ENCODE measurements around the gene CDH23.

CDH23 gene

DNA sequence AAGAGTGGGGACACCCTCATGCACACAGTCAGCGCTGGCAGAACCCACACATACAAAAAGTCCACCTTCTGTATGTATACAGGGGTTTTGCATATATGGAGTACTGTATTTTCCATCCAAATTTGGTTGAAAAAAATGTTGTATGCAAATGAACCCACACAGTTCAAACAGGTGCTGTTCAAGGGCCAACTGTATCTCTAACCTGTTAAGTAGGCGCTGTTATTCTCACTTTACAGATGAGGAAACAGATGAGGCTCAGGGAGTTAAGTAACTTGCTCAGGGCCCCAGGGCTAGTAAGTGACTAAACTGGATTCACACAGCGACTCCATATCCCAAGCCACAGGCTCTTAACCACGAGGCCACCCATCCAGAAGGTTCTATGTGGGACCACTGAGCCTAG is 252.9 kb downstream of the CDH23 start:
- no peak for ATAC-seq
- no peak for TF ChIP-seq ESRRG (CRISPR knock-in tag; IDR thresholded peaks at IDR 0.05)
- no peak for TF ChIP-seq ZC3H10 (CRISPR knock-in tag; IDR thresholded peaks at IDR 0.05)
- TF ChIP-seq ZFP30 (CRISPR knock-in tag; IDR thresholded peaks at IDR 0.05) = no peak
- TF ChIP-seq, protein P1, sequence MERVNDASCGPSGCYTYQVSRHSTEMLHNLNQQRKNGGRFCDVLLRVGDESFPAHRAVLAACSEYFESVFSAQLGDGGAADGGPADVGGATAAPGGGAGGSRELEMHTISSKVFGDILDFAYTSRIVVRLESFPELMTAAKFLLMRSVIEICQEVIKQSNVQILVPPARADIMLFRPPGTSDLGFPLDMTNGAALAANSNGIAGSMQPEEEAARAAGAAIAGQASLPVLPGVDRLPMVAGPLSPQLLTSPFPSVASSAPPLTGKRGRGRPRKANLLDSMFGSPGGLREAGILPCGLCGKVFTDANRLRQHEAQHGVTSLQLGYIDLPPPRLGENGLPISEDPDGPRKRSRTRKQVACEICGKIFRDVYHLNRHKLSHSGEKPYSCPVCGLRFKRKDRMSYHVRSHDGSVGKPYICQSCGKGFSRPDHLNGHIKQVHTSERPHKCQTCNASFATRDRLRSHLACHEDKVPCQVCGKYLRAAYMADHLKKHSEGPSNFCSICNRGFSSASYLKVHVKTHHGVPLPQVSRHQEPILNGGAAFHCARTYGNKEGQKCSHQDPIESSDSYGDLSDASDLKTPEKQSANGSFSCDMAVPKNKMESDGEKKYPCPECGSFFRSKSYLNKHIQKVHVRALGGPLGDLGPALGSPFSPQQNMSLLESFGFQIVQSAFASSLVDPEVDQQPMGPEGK (CRISPR knock-in tag; IDR thresholded peaks at IDR 0.05; ENCODE audit: borderline replicate concordance) = no peak
- TF ChIP-seq, protein P2, sequence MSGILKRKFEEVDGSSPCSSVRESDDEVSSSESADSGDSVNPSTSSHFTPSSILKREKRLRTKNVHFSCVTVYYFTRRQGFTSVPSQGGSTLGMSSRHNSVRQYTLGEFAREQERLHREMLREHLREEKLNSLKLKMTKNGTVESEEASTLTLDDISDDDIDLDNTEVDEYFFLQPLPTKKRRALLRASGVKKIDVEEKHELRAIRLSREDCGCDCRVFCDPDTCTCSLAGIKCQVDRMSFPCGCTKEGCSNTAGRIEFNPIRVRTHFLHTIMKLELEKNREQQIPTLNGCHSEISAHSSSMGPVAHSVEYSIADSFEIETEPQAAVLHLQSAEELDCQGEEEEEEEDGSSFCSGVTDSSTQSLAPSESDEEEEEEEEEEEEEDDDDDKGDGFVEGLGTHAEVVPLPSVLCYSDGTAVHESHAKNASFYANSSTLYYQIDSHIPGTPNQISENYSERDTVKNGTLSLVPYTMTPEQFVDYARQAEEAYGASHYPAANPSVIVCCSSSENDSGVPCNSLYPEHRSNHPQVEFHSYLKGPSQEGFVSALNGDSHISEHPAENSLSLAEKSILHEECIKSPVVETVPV (CRISPR knock-in tag; IDR thresholded peaks at IDR 0.05) = no peak
- no peak for TF ChIP-seq OSR1 (CRISPR knock-in tag; IDR thresholded peaks at IDR 0.05)
- TF ChIP-seq, protein P3, sequence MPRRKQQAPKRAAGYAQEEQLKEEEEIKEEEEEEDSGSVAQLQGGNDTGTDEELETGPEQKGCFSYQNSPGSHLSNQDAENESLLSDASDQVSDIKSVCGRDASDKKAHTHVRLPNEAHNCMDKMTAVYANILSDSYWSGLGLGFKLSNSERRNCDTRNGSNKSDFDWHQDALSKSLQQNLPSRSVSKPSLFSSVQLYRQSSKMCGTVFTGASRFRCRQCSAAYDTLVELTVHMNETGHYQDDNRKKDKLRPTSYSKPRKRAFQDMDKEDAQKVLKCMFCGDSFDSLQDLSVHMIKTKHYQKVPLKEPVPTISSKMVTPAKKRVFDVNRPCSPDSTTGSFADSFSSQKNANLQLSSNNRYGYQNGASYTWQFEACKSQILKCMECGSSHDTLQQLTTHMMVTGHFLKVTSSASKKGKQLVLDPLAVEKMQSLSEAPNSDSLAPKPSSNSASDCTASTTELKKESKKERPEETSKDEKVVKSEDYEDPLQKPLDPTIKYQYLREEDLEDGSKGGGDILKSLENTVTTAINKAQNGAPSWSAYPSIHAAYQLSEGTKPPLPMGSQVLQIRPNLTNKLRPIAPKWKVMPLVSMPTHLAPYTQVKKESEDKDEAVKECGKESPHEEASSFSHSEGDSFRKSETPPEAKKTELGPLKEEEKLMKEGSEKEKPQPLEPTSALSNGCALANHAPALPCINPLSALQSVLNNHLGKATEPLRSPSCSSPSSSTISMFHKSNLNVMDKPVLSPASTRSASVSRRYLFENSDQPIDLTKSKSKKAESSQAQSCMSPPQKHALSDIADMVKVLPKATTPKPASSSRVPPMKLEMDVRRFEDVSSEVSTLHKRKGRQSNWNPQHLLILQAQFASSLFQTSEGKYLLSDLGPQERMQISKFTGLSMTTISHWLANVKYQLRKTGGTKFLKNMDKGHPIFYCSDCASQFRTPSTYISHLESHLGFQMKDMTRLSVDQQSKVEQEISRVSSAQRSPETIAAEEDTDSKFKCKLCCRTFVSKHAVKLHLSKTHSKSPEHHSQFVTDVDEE (CRISPR knock-in tag; IDR thresholded peaks at IDR 0.05) = no peak
- TF ChIP-seq RARB (CRISPR knock-in tag; IDR thresholded peaks at IDR 0.05) = no peak
- TF ChIP-seq ZNF70 (CRISPR knock-in tag; IDR thresholded peaks at IDR 0.05) = no peak
- no peak for TF ChIP-seq ISL1 (CRISPR knock-in tag; IDR thresholded peaks at IDR 0.05)
- TF ChIP-seq, protein P4, sequence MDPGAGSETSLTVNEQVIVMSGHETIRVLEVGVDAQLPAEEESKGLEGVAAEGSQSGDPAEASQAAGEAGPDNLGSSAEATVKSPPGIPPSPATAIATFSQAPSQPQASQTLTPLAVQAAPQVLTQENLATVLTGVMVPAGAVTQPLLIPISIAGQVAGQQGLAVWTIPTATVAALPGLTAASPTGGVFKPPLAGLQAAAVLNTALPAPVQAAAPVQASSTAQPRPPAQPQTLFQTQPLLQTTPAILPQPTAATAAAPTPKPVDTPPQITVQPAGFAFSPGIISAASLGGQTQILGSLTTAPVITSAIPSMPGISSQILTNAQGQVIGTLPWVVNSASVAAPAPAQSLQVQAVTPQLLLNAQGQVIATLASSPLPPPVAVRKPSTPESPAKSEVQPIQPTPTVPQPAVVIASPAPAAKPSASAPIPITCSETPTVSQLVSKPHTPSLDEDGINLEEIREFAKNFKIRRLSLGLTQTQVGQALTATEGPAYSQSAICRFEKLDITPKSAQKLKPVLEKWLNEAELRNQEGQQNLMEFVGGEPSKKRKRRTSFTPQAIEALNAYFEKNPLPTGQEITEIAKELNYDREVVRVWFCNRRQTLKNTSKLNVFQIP (CRISPR knock-in tag; IDR thresholded peaks at IDR 0.05; ENCODE audit: borderline replicate concordance, low read depth) = no peak
- no peak for TF ChIP-seq CSDC2 (CRISPR knock-in tag; IDR thresholded peaks at IDR 0.05)
- no peak for TF ChIP-seq ZNF8 (CRISPR knock-in tag; IDR thresholded peaks at IDR 0.05)

DNA sequence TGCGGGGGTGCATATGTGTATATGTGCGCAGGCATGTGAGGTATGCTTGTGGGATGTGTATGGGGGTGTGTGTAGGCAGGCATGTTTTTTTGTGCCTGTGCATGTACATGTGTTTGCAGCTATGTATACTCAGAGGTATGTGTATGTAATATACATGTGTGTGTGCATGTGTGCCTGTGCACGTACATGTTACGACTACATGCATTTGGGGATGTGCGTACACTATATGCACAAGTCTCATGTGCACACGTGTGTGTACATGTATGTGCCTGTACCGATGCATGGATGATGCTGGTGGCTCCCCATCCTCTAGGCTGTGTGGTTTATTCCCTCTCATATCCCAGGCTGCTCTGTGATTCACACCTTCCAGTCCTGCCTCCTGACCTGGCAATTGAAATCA is 253.7 kb downstream of the CDH23 start:
- no peak for ATAC-seq
- TF ChIP-seq, protein P4 (CRISPR knock-in tag; IDR thresholded peaks at IDR 0.05; ENCODE audit: borderline replicate concordance, low read depth) = no peak
- TF ChIP-seq ZFP3 (CRISPR knock-in tag; IDR thresholded peaks at IDR 0.05) (no peak), OSR1 (CRISPR knock-in tag; IDR thresholded peaks at IDR 0.05) (no peak), ZFP30 (CRISPR knock-in tag; IDR thresholded peaks at IDR 0.05) (no peak), RARB (CRISPR knock-in tag; IDR thresholded peaks at IDR 0.05) (no peak)
- TF ChIP-seq, protein P1 (CRISPR knock-in tag; IDR thresholded peaks at IDR 0.05; ENCODE audit: borderline replicate concordance) = no peak

DNA sequence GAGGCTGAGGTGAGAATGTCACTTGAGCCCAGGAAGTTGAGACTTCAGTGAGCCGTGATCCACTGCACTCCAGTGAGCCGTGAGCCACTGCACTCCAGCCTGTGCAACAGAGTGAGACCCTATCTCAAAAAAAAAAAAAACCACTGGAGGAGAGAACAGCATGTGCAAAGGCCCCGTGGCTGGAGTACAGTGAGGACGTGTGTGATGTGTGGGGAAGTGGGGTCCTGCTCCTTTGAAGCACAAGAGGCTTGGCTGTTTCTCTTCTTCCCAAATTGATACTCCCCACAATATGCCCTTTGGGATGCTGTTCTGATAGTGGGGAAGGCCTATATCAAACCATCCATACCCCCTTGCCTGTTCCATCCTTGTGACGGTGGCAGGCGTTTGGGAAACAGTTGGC is 254.7 kb downstream of the CDH23 start:
- TF ChIP-seq ZFP30 (CRISPR knock-in tag; IDR thresholded peaks at IDR 0.05) = no peak
- no peak for TF ChIP-seq CSDC2 (CRISPR knock-in tag; IDR thresholded peaks at IDR 0.05)
- no peak for TF ChIP-seq ZNF565 (CRISPR knock-in tag; conservative IDR thresholded peaks at IDR 0.05; ENCODE audit: low read depth)
- TF ChIP-seq, protein P2 (CRISPR knock-in tag; IDR thresholded peaks at IDR 0.05) = no peak
- TF ChIP-seq, protein P4 (CRISPR knock-in tag; IDR thresholded peaks at IDR 0.05; ENCODE audit: borderline replicate concordance, low read depth) = no peak
- no peak for TF ChIP-seq ZC3H10 (CRISPR knock-in tag; IDR thresholded peaks at IDR 0.05)
- TF ChIP-seq, protein P3 (CRISPR knock-in tag; IDR thresholded peaks at IDR 0.05) = no peak
- no peak for TF ChIP-seq ISL1 (CRISPR knock-in tag; IDR thresholded peaks at IDR 0.05)
- TF ChIP-seq OSR1 (CRISPR knock-in tag; IDR thresholded peaks at IDR 0.05) = no peak
- TF ChIP-seq GLIS3 (CRISPR knock-in tag; IDR thresholded peaks at IDR 0.05) = no peak
- no peak for TF ChIP-seq TCF4 (CRISPR knock-in tag; IDR thresholded peaks at IDR 0.05; ENCODE audit: borderline replicate concordance)
- ATAC-seq = no peak
